Islet of Langerhans (tissue), 1 donor: Measurements from ENCODE around the gene TTC28.

ENCODE experiments used
- FAIRE-seq: peaks from one replicate; lab custom pipeline; 2011; peaks lifted over from hg19 to GRCh38; lab: Jason Lieb, UNC

The TTC28 gene

DNA sequence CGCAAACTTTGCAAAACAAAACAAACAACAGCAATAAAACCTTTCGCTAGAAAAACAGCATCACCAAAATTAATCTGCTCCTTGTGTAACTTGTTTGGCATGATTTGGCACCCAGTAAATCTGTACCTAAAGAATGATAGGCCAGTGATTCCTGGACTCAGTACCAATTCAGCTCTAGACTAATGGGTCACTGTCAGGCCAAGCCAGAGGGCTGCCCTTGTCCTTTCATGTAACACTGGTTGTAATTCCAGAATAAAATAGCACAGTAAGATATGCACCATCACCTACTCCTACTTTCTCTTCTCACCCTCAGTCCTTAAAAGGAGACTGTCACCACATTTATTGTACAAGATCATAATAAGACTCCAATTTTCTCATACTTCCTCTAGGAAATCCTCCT lies 419.0 kb downstream of the TTC28 start:
- FAIRE-seq: no peak

DNA sequence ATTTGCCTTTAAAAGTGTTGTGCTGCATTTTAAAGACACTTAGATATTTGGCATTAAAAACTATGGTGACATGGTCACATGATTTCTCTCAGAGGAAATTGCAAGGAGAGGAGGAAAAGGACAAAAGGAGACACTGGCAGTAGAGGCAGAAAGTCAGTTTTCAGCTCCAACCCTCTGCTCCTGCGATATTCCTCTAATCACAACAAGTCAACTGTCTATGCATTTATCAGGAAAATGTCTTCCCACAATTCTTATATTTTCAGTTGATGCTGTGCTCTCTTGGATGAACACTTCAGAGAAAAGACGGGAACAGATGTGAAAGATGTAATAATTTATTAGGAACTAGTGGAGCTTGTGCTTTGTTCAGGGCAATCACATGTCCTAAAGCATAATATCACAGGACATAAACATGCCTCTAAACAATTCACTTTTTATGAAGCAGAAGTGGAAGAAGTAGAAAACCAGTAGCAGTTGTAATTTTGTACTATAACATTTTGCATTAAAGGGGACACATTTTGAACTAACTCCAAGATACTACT lies 419.8 kb downstream of the TTC28 start:
- FAIRE-seq: peak; percentile 38

DNA sequence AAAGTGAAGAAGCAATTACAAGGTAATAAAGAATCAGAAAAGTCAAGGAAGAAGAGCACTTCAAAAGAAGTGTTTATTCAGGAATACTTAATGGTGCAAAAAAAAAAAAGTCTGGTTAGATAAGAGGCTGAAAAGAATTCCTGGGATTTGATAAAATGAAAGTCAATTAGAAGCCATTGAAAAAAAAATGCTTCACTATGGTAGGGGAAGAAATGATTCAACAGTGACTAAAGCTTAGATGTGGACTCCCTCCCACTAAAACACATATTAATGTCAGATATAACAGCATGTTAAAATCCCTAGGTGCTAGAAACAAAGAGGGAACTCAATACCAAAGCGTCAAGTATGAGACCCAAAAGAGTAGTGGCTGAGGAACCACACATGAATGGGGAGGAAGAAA lies 425.2 kb downstream of the TTC28 start:
- FAIRE-seq: no peak

DNA sequence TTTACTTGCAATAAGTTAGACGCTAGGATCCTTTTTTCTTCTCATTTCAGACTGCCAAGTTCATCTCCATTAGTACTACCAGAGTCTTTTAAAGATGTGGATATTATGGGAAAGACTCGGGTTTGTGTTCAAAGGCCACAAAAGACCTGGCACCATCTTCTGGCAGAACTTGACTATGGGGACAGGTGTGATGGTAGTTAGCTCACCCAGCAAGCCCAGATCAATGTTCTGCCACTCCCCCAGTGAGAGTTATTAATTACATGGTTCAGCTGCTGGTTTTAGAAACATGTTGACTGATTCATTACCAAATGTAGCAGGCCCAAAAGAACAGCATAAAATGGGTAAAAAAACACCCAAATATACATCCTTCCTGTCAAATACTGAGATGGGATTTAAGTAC lies 427.1 kb downstream of the TTC28 start:
- no peak for FAIRE-seq

DNA sequence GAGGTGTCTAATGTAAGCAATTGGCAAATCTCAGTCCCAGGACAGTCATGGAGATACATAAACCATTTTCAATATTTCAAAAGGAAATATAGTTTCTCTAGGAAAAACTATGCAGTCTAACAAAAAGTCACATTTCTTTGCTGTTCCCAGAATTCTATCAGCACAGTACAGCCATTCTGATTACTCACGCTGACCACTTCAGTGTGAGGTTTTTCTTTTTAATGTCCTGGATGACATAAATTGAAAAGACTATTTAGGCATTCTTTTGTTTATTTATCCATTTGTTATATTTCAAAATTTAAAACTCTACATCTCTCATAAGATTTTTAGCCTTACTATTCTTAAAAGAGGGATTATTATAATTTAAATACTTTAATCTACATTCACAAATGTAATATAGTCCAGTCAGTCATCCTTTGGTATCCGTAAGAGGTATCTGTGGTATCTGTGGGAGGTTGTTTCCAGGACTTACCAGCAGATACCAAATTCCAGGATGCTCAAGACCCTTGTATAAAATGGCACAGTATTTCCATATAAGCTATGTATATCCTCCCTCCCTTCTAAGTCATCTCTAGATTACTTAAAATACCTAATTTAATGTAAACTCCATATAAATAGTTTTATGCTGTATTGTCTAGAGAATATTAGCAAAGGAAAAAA lies 429.5 kb downstream of the TTC28 start:
- FAIRE-seq: no peak

DNA sequence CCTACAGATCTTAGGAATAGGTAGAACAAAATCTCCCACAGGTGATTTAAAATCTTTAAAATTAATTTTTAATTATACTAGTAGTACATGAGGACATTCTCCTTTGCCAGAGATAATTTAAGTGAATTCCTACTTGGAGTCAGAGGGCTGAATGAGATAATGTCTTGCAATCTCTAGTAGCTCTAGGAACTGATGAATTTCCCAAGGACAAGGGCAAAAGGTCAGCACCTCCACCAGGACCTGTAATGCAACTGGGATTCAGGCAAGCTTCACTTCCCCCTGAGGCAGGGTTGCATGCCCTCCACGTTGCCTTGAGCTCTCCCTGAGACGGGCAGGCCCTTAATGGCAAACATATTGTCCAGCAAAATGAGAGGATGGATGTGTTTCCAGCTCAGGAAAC lies 430.2 kb downstream of the TTC28 start:
- FAIRE-seq: no peak

DNA sequence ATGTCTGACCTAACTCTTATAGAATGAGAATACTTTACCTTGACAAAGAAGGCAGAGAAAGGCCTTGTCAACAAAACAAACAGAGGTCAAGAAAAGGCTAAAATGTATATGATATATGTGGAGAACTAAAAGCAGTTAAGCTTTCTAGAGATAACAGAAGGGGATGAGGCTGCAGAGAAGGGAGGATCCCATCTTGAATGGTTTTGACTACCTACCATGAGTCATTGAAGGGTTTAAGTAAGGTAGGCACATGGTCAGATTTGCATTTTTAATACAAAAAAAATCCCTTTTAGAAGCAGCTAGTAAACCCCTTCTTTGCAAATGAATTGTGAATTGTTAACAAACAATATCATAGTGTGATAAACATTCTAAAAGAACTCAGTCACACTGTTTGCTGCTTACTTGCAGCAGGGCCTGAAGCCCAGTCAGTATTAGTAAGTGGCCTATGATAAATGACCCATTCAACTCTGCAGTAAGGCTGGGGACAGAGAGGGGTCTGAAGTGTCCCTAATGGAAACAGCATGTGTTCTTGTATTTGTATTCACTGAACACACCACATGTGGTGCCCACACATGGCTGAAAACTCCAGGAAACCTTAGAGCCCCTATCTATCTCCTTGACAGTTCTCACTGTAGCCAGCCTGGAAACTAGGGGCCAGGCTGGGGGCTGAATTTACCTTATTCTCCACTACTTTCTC lies 431.8 kb downstream of the TTC28 start:
- no peak for FAIRE-seq

DNA sequence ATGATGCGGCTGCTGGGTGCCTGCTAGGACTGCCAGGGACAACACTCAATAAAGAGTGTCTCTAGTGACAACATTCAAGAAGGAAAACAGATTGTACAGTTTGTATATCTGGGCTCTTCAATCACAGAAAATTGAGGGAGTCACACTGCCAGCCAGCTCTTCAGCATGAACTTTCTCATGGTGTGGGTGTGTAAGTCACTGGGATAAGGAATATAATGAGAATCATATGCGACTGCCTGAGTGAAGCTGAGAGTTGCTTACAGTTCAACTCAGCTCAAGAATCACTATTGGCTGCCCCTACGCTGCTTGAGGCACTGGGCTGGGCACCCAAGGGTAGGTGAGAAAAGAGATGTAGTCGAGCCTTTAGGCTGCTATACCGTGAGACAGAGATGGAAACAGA lies 432.5 kb downstream of the TTC28 start:
- no peak for FAIRE-seq

DNA sequence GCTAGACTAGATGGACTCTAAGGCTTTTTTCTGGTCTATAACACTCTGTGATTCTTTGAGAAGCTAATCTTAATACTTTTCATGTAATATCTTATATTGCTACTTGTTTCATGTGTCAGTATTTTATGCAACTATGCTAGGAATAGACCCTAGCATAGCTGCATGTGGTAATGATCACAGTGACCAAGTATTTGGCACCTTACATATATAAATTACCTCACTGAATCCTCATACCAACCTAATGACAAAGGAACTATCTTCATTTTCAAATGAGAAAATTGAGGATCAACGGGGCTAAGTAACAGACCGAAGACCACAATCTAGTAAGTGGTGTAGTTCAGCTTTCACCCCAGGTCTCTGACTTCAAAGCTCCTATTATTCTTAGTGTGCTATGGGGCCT lies 433.2 kb downstream of the TTC28 start:
- no peak for FAIRE-seq

DNA sequence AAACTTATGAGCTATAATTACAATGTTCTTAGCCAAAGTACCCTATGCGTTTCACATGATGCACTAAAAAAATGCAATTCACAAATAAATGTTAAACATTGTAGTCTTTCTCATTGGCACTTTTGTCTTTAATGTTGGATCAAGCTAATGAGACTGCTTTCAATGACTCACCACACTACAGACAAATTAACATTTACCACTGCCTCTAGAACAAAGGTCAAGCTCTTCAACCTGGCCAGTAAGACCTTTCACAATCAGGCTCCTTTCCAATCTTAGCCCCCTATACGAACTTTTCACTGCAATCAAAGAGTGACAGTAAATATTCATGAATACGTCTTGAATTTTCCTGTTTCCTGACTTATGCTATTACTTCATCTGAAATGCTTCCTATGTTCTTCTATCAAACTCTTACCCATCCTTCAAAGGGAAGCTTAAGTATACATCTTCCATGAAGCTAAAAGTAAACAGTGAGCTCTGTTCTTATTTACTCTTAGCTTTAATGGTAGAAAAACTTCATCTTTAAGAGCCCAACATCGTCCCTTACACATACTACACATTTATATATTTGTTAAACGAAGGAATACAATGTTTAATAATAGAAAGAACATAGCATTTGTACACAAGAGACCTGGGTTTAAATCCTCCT lies 433.9 kb downstream of the TTC28 start:
- peak; percentile 58 for FAIRE-seq

DNA sequence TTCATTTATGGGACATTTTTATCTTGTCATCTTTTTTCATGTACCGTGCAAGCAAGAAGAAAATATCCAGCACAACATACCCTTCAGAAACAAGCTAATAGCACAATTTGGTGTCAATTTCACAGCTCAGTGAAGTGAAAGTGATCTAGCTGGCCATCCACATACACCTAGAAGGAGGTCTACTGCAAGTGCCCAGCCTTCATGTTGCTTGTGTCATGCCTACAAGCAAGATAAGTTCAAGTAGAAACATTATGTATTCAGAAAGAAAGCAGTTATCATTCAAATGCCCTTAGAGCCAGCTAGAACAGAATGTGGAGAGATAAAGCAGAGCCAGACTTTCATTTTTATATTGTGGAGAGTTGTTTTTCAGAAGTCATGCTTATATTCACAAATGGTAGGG lies 434.9 kb downstream of the TTC28 start:
- FAIRE-seq: no peak

DNA sequence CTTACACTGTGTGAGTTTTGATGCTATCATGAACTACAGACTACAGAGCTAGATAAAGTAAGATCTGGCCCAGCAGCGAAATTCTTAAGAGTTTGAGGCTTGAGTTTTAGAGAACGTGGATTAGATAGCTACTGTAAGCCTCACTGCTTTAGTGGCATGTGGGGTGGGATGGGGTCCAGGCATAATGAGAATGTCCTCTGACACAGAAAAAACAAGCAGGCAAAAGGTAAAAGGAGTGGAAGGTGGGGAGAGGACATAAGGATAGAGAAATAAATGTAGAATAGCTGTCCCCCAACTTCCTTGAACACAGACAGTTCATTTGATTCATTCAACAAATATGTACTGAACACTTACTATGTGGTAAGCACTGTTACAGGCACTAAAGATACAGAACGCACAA lies 436.1 kb downstream of the TTC28 start:
- FAIRE-seq: no peak

DNA sequence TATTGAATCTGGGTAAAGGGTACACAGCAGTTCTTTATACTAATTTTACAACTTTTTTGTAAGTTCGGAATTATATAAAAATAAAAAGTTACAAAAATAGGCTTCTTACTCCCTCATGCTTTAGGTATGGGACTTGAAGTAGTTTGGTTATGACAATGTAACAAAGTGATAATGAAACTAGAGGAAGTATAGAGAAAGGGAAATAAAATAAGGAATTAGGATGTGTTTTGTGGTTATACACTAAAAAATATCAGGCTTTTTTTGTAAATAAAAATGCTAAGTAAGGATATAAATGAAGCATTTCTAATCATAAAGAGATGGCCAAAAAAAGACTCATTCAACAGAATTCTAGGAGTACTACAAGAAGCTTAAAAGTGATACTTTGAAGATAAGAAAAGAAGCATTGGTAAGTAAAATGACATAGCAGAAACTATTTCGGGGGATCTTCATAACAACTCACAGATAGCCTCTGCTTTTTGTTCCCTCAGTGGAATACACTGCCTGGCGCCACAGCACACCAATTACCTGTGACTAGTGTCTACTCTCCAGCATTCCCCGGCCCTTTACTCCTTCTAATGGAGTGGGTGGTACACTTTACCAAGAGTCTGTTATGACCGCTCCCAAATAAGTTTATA lies 437.9 kb downstream of the TTC28 start:
- FAIRE-seq: no peak

DNA sequence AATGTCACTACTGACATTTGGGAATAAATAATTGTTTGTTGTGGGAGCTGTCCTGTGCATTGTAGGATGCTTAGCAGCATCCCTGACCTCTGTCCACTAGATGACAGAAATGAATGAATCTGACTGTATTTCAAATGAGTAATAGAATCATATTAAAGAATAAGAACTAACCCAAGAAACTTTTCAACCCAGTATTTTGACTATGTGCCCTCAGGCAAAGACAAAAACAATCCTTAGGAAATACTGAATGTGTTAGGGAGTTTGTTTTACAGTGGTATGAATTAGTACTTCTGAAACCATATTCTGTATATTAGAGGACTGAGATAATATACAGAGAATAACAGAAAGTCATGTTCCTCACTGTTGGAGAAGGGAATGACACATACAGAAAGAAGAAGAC lies 439.7 kb downstream of the TTC28 start:
- FAIRE-seq: no peak

DNA sequence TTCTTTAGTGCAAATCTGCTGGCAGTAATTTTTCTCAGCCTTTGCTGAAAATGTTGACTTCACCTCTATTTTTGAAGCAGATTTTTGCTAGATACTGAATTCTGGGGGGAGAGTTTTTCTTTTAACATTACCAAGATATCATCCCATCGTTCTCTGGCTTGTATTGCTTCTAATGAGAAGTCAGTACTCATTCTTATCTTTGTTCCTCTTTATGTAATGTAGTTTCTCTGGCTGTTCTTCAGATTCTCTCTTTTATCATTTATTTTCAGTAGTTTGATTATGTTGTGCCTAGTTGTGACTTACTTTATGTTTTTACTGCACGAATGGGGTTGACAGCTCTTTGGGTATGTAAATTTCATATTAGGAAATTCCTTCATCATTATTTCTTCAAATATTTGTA lies 441.9 kb downstream of the TTC28 start:
- no peak for FAIRE-seq

DNA sequence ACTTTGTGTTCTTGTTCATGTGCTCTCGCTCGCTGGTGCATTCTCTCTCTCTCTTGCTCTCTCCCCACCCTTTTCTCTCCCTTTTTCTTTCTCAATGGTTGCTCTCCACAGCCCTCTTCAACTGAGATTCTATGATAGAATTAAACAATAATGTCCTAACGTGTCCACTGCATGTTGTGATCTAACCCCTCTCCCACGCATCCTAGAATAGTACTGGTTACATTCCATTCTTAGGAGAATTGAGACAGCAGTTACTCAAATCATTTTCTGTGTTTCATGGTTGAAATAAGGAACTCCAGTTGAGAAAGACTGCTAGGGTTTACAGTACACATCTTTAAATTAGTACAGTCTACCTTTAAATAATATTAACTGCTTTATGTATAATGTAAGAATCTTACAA lies 442.5 kb downstream of the TTC28 start:
- no peak for FAIRE-seq

DNA sequence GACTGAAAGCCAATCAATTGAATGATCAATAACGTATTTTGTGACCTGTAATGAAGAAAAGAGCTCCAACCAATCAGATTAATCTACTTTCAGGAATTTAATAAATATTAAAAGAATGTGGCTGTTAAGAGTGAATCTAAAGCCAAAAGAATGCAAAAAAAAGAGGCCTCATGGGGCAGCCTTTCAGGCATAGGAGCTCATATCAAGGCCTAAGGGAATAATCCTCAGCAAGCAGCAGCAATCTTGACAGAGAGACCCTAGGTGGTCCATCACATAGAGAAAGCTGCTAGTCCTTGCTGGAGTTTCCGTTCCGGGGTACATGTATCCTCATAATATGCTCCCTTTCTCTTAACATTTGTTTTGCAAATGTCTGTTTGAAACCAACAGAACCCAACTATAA lies 447.4 kb downstream of the TTC28 start:
- no peak for FAIRE-seq

DNA sequence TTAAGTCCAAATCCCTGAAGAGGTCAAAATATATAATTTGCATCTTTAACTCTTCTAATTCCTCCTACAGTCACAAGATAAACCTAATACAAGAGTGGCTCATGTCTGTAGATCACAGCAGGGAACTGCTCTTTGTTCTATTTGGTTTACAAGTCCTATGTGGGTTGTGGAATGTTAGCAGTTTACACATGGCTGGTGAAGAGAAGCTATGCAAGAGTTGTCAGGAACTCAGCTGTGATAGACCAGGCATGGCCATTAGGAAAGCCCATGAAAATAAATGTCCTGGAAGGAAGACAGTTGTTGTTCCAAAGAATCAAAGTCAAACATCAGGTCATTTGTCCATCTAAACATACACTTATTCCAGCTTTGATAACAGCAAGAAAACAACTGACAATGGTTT lies 448.2 kb downstream of the TTC28 start:
- no peak for FAIRE-seq

DNA sequence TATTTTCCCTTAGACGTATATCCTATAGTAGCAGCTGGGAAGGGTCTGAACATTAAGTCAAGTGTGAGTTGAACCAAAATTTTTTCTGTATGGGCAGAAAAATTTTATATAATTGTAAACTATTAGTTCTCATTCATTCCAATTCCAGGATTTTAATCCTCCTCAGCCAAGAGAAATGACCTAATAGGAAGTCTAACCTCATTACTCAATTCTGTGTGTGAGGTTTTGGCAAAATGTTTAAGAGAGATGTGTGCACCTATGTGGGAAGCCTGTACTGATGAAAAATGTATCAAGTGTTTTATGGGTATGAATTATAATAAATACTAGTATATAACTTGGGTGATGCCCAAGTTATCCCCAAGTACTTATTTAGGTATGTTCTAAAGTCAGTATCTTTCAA lies 449.0 kb downstream of the TTC28 start:
- FAIRE-seq: no peak

DNA sequence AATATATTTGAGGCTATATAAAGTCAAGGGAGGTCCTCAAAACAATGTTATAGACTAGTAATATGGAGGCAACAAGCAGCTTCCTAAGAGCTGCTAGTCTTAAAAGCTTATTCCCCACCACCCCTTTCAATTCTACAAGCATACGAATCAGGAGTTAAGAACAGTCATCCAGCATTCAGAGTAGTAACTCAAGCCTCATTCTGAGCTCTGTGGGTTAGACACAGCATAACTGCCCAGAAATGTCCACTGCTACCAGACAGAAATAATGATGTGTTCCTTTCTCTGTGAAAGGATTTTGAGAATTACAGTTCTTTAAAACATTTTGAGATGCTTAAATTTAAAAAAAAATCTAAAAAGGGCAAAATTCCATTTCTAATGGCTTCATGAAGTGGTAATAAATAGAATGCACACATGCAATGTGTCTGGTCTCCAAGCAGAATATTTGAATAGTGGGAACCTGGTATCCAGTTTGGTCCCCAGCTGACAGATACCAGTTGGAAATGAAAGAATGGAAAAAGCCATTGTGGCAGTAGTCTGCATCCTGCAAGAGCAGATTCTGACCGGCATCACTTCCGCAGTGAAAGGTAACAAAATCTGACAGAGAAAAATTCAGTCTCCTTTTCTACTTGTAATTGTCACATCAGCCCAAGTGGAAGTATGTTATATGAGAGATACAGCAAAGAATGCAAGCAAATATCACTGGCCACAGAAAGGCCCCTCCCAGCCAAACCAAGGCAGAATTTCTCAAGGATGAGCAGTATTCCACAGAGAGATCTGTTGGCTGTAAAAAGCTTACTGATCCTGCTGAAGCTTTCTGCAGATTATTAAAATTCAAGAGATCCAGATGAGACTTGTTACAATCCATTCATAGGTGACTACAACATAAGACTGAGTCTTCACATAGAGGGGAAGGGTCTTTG lies 449.8 kb downstream of the TTC28 start:
- FAIRE-seq: no peak

DNA sequence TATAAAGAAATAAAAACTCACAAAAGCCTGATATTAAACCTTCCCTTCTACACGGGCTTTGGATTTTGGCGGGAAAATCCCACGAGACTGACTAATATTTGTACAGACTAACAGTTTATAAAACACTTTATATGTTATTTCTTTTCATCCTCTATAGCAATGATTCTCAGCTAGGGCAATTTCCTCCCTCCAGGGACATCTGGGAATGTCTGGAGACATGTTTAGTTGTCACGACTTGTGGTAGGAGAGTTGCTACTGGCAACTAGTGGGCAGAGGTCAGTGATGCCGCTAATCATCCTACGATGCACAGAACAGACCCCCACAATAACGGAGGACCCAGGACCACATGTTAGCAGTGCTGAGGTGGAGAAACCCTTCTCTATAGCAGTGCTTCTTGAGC lies 455.8 kb downstream of the TTC28 start:
- no peak for FAIRE-seq
